GM19328 (cell line): Measurements from ENCODE around the gene ZNF133.
"Not testable (repeated sequence)": the region's sequence is repeated elsewhere in the genome, so short reads cannot be mapped to it uniquely, and the experiment has no call there.

Experiments used
- ATAC-seq: cut with Tn5 transposase; IDR thresholded peaks from one replicate; pipeline ENCODE4 v1.9.1; 2021; ENCODE audit warnings: mild to moderate bottlenecking, moderate library complexity; ENCODE audit not compliant: unreplicated experiment

The ZNF133 gene

GRCh38 chr20:18287915-18288748 lies at the start of gene ZNF133:
Gene ZNF133, plus strand, starts transcription at chr20:18288527. Its CDS starts 17,160 bp downstream, at chr20:18305687.
- ATAC-seq: peak; percentile 98

- ATAC-seq: no peak
Measured at GRCh38 chr20:18240997-18241396, 47.3 kb upstream of the ZNF133 start.

- ATAC-seq: no peak
Measured at GRCh38 chr20:18243802-18244201, 44.5 kb upstream of the ZNF133 start.

GRCh38 chr20:18248545-18248944 lies 39.8 kb upstream of the ZNF133 start:
- not testable (repeated sequence) for ATAC-seq

GRCh38 chr20:18250217-18250616 lies 38.1 kb upstream of the ZNF133 start:
- no peak for ATAC-seq

- ATAC-seq: no peak
Measured at GRCh38 chr20:18252597-18253451, 35.5 kb upstream of the ZNF133 start.

GRCh38 chr20:18254615-18255014 lies 33.7 kb upstream of the ZNF133 start:
- ATAC-seq: no peak

- no peak for ATAC-seq
Measured at GRCh38 chr20:18255526-18255925, 32.8 kb upstream of the ZNF133 start.

GRCh38 chr20:18256440-18257090 lies 31.8 kb upstream of the ZNF133 start:
- ATAC-seq: no peak

GRCh38 chr20:18258126-18258860 lies 30.0 kb upstream of the ZNF133 start:
- ATAC-seq: no peak

GRCh38 chr20:18259730-18260129 lies 28.6 kb upstream of the ZNF133 start:
- ATAC-seq: no peak

- ATAC-seq: no peak
Measured at GRCh38 chr20:18263723-18264122, 24.6 kb upstream of the ZNF133 start.

GRCh38 chr20:18265441-18265840 lies 22.9 kb upstream of the ZNF133 start:
- ATAC-seq: no peak

GRCh38 chr20:18266282-18266681 lies 22.0 kb upstream of the ZNF133 start:
- ATAC-seq: no peak

GRCh38 chr20:18267815-18268214 lies 20.5 kb upstream of the ZNF133 start:
- ATAC-seq: no peak

- no peak for ATAC-seq
Measured at GRCh38 chr20:18271160-18271559, 17.2 kb upstream of the ZNF133 start.

- no peak for ATAC-seq
Measured at GRCh38 chr20:18272451-18272850, 15.9 kb upstream of the ZNF133 start.

GRCh38 chr20:18273738-18274137 lies 14.6 kb upstream of the ZNF133 start:
- ATAC-seq: no peak

- not testable (repeated sequence) for ATAC-seq
Measured at GRCh38 chr20:18275960-18276359, 12.4 kb upstream of the ZNF133 start.

- no peak for ATAC-seq
Measured at GRCh38 chr20:18276821-18277220, 11.5 kb upstream of the ZNF133 start.

- no peak for ATAC-seq
Measured at GRCh38 chr20:18279242-18279641, 9.1 kb upstream of the ZNF133 start.
